ENCODE measurements around the gene TBCCD1. TPM values are rescaled to one million over a fixed set of nuclear protein-coding genes. Genes with fewer than 3 reads are reported as not detected.

The TBCCD1 gene
- total and polyA plus RNA-seq, 9 donors = 6.9 to 12.4 (median 10.6) TPM

DNA sequence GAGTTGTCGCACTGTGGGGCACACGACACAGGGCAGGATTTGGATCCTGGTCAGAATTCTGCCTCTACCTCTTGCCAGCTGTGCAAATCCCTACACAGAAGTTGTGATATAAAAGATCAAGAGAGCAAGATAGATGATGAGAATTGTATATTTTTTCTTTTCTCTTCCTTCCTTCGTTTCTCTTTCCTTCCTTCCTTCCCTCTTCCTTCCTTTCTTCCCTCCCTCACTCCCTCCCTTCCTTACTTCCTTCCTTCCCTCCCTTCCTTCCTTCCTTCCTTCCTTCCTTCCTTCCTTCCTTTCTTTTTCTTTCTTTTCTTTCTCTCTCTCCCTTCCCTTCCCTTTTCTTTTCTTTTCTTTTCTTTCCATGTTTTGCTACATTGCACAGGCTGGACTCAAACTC lies 33.8 kb upstream of the TBCCD1 start:
- TF ChIP-seq EP300 (IDR thresholded peaks at IDR 0.05) (no peak), POLR2A (IDR thresholded peaks at IDR 0.05) (no peak)
- TF ChIP-seq, protein P1, sequence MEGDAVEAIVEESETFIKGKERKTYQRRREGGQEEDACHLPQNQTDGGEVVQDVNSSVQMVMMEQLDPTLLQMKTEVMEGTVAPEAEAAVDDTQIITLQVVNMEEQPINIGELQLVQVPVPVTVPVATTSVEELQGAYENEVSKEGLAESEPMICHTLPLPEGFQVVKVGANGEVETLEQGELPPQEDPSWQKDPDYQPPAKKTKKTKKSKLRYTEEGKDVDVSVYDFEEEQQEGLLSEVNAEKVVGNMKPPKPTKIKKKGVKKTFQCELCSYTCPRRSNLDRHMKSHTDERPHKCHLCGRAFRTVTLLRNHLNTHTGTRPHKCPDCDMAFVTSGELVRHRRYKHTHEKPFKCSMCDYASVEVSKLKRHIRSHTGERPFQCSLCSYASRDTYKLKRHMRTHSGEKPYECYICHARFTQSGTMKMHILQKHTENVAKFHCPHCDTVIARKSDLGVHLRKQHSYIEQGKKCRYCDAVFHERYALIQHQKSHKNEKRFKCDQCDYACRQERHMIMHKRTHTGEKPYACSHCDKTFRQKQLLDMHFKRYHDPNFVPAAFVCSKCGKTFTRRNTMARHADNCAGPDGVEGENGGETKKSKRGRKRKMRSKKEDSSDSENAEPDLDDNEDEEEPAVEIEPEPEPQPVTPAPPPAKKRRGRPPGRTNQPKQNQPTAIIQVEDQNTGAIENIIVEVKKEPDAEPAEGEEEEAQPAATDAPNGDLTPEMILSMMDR (IDR thresholded peaks at IDR 0.05) = no peak
- Histone ChIP-seq H3K9me3 (no peaks in the 10 kb centered on the region), H3K27me3 (no peaks in the 10 kb centered on the region), H3K27ac (no peak overlapping the region), H3K4me3 (no peak overlapping the region), H3K36me3 (no peaks in the 10 kb centered on the region), H3K4me1 (ENCODE audit: insufficient read depth) (no peaks in the 10 kb centered on the region)
- intact Hi-C loops (cut with DNase I) = no loop called here
- WGBS, 3 donors = 55 to 66% (median 57%) methylated on average over 3 of the region's 3 CpGs
- no peak for DNase-seq

GRCh38 chr3:186599785-186600166 lies 32.6 kb upstream of the TBCCD1 start:
- intact Hi-C loops (cut with DNase I) = no loop called here
- TF ChIP-seq POLR2A (IDR thresholded peaks at IDR 0.05) = no peak
- TF ChIP-seq EP300 (IDR thresholded peaks at IDR 0.05) = no peak
- TF ChIP-seq, protein P1 (IDR thresholded peaks at IDR 0.05) = no peak
- H3K27me3 ChIP-seq = no peaks in the 10 kb centered on the region

DNA sequence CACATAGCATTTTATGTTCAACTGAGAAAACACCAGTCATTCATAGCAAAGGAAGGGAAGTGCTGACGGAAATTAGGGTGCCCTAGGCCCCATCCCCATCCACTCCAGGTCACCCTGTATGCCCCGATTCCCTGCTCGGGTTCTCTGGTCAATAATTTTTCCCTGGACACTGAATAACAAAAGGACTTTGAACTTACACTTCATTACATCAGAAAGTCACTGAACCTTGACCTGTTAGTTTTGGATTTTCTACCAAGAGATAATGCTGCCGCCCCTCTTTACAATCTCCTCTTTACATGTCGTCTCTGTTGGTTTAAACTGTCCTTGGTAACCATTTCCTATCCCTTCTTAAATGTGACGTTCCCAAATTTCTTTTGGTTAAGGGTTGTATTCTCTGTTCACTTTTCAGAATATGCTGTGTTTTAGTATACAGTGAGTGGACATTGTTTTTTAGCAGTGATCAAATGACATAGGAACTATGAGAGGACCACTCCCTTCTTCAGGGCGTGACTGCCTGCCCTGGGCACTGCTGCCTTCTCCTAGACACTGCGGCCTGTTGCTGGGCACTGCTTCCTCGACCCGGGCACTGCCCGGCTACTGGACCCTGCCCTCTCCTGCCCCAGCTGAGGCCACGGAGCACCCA lies 32.1 kb upstream of the TBCCD1 start:
- WGBS, 3 donors = 67 to 75% (median 73%) methylated on average over 12 of the region's 12 CpGs
- no peak for TF ChIP-seq POLR2A (IDR thresholded peaks at IDR 0.05)
- no peak for TF ChIP-seq EP300 (IDR thresholded peaks at IDR 0.05)
- TF ChIP-seq, protein P1 (IDR thresholded peaks at IDR 0.05) = no peak
- Histone ChIP-seq H3K27ac (no peak overlapping the region), H3K36me3 (no peaks in the 10 kb centered on the region), H3K4me1 (ENCODE audit: insufficient read depth) (no peaks in the 10 kb centered on the region), H3K9me3 (no peaks in the 10 kb centered on the region), H3K27me3 (no peaks in the 10 kb centered on the region), H3K4me3 (no peak overlapping the region)
- no peak for DNase-seq
- intact Hi-C loops (cut with DNase I) = no loop called here

More at GRCh38 chr3:186599785-186600166, 32.6 kb upstream of the TBCCD1 start:
- DNase-seq = no peak
- H3K9me3 ChIP-seq = no peaks in the 10 kb centered on the region
- H3K36me3 ChIP-seq = no peaks in the 10 kb centered on the region
- no peaks in the 10 kb centered on the region for H3K4me1 ChIP-seq (ENCODE audit: insufficient read depth)
- no peak overlapping the region for H3K4me3 ChIP-seq
- 63 to 90% (median 89%) methylated on average over 2 of the region's 2 CpGs for WGBS, 3 donors
- no peak overlapping the region for H3K27ac ChIP-seq

DNA sequence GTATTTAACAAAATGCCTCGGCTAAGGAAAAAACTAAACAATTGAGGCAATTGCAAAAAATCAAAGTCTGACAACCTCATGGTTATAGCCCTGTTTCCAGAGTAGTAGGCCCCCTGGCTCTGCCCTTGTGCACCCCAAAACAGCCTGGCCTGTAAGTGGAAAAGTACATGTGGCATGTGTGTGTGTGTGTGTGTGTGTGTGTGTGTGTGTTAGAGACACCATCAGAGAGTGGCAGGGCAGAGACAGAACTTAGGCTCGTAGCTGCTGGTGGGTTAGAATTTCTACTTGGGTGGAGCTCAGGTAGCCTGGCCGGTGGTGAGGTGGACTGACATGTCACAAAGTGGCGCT lies 31.6 kb upstream of the TBCCD1 start:
- Histone ChIP-seq H3K36me3 (no peaks in the 10 kb centered on the region), H3K27me3 (no peaks in the 10 kb centered on the region), H3K9me3 (no peaks in the 10 kb centered on the region), H3K4me3 (no peak overlapping the region), H3K27ac (no peak overlapping the region), H3K4me1 (ENCODE audit: insufficient read depth) (no peaks in the 10 kb centered on the region)
- intact Hi-C loops (cut with DNase I) = no loop called here
- TF ChIP-seq EP300 (IDR thresholded peaks at IDR 0.05) = no peak
- no peak for TF ChIP-seq POLR2A (IDR thresholded peaks at IDR 0.05)
- TF ChIP-seq, protein P1 (IDR thresholded peaks at IDR 0.05) = no peak
- WGBS, 3 donors = 84 to 90% (median 86%) methylated on average over 4 of the region's 4 CpGs
- no peak for DNase-seq

Data from ovary (tissue), 9 donors.